Kidney (tissue), 14 donors: Measurements from ENCODE around the gene DUSP8. TPM values are rescaled to one million over a fixed set of nuclear protein-coding genes. Genes with fewer than 3 reads are reported as not detected.
A peak's percentile ranks its signal among the peaks of the same experiment; 100 is the strongest.

Experiments
- DNase-seq, 5 donors: peaks; one replicate each; pipeline ENCODE4 v3.0.0-alpha.2; 2013 to 2020
- FAIRE-seq: peaks from 2 replicates; lab custom pipeline; 2012; peaks lifted over from hg19 to GRCh38; lab: Jason Lieb, UNC
- H3K27ac ChIP-seq, 2 donors: one replicate each; pipeline ENCODE4 v1.7.0; 2013; ENCODE audit warnings: low read depth in 2 of 2, low read length in 2 of 2, inconsistent platforms in 1 of 2
- H3K27me3 ChIP-seq: one replicate; pipeline ENCODE4 v1.7.1; 2013; ENCODE audit warnings: low read length, inconsistent platforms; ENCODE audit not compliant: control insufficient read depth, insufficient read depth
- H3K36me3 ChIP-seq, 3 donors: one replicate each; pipeline versions ENCODE4 v1.7.0 to v1.7.1; 2013; ENCODE audit warnings: low read length in 3 of 3, control low read depth in 1 of 3, inconsistent platforms in 1 of 3; ENCODE audit not compliant: insufficient read depth in 3 of 3, control insufficient read depth in 2 of 3
- H3K4me1 ChIP-seq, 3 donors: one replicate each; pipeline versions ENCODE4 v1.7.0 to v1.7.1; 2013; ENCODE audit warnings: low read length in 3 of 3, inconsistent platforms in 1 of 3, low read depth in 1 of 3; ENCODE audit not compliant: control insufficient read depth in 2 of 3, insufficient read depth in 2 of 3
- H3K4me3 ChIP-seq, 3 donors: one replicate each; pipeline versions ENCODE4 v1.7.0 to v1.8.1; 2013; ENCODE audit warnings: low read length in 3 of 3, control low read depth in 1 of 3, inconsistent platforms in 1 of 3
- H3K9ac ChIP-seq, 3 donors: one replicate each; pipeline versions ENCODE4 v1.7.0 to v1.7.1; 2013; ENCODE audit warnings: low read length in 3 of 3, control low read depth in 1 of 3, inconsistent platforms in 1 of 3
- H3K9me3 ChIP-seq, 3 donors: one replicate each; pipeline versions ENCODE4 v1.7.0 to v1.7.1; 2013; ENCODE audit warnings: low read length in 3 of 3, control low read depth in 1 of 3, inconsistent platforms in 1 of 3; ENCODE audit not compliant: control insufficient read depth in 2 of 3, insufficient read depth in 1 of 3
- intact Hi-C: fragments of 100-400 bp; cut with DNase I; formaldehyde crosslinking; loops from one replicate; pipeline ENCODE4 v1.11.1; 2022
- polyA plus RNA-seq: library from polyadenylated mRNA; stranded (reverse); fragments of 350-450 nt; fragmentation: Illumina TruSeq; extraction: RNeasy Lipid Tissue Mini Kit (QIAGEN cat#74804); gene quantifications from one replicate; pipeline ENCODE4 v1.2.3, GENCODE V29; 2014; ENCODE audit warnings: low read depth, low replicate concordance; ENCODE audit not compliant: insufficient read depth
- total RNA-seq: library from RNA; stranded (reverse); fragmentation: NEBNext Ultra II Directional; extraction: Animal tissue kit (Norgen Biotek cat#: 25700); gene quantifications from one replicate; pipeline ENCODE4 v1.2.1, GENCODE V29; 2021
- TF ChIP-seq, protein P1 (sequence below): IDR thresholded peaks from 3 replicates; pipeline ENCODE4 v1.5.1; 2012; ENCODE audit warnings: mild to moderate bottlenecking, moderate library complexity, borderline replicate concordance; ENCODE audit not compliant: insufficient read depth; ENCODE audit errors: extremely low read depth
- donor health status: control.
- donor health status: control.
- donor health status: control.
- donor health status: control.
- donor health status: control.
- donor health status: DM: yes; HTN: yes; CAD: no.
- donor health status: Normal renal cell carcinoma (clear cell type).

The DUSP8 gene
- total and polyA plus RNA-seq, 2 donors from 2014 or later: 1.9 to 9.1 TPM

DNA sequence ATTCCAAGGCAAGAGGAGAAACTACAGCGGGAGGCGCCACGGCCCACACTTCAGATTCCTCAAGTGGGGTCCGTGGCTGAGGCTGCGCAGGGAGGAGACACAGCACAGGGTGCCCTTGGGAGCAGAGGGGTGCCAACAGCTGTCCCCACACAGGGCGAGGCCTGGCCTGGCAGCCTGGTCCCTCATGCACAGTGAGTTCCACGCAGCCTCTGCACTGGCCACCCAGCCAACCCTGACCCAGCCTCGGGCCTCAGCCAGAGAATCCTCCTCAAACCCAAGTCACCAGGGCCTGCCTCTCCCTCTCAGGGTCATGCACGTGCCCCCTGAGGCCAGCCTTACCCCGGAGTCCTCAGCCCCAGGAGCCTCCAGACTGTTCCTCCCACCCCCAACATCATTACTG is 63.1 kb downstream of the DUSP8 start:
- FAIRE-seq (no peak), DNase-seq (peak in 1 of 5 donors; percentile 53)
- intact Hi-C loops: no loop called here
- H3K4me1 ChIP-seq: peaks cover 0 to 14% (median 0%) of the 10 kb centered on the region in 3 donors
- TF ChIP-seq, protein P1, sequence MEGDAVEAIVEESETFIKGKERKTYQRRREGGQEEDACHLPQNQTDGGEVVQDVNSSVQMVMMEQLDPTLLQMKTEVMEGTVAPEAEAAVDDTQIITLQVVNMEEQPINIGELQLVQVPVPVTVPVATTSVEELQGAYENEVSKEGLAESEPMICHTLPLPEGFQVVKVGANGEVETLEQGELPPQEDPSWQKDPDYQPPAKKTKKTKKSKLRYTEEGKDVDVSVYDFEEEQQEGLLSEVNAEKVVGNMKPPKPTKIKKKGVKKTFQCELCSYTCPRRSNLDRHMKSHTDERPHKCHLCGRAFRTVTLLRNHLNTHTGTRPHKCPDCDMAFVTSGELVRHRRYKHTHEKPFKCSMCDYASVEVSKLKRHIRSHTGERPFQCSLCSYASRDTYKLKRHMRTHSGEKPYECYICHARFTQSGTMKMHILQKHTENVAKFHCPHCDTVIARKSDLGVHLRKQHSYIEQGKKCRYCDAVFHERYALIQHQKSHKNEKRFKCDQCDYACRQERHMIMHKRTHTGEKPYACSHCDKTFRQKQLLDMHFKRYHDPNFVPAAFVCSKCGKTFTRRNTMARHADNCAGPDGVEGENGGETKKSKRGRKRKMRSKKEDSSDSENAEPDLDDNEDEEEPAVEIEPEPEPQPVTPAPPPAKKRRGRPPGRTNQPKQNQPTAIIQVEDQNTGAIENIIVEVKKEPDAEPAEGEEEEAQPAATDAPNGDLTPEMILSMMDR: no peak
- H3K27ac ChIP-seq: no peak overlapping the region
- no peak overlapping the region for H3K9ac ChIP-seq
- no peak overlapping the region for H3K4me3 ChIP-seq
- H3K36me3 ChIP-seq: no peaks in the 10 kb centered on the region
- no peaks in the 10 kb centered on the region for H3K27me3 ChIP-seq
- H3K9me3 ChIP-seq: no peaks in the 10 kb centered on the region

DNA sequence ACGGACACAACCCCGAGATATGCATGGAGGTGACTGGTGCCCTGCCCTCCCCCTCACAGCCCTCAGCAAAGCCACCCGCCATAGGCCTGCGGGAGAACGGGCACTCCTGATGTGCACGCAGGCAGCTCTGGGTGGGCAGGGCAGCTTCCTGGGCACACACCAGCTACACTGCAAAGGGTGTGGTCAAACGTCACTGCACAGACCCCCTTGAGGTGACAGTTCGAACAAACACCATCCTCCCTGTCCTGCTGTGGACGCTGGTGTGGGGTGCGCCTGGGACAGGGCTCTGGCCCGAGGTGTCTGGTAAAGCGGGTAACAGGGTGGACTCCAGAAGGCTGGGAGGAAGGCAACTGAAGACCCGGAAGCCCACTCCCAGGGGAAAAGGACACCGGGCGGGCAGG is 63.6 kb downstream of the DUSP8 start:
- FAIRE-seq: no peak
- Histone ChIP-seq H3K4me1 (peaks cover 0 to 10% (median 0%) of the 10 kb centered on the region in 3 donors), H3K9ac (no peak overlapping the region), H3K27ac (no peak overlapping the region), H3K4me3 (no peak overlapping the region), H3K27me3 (no peaks in the 10 kb centered on the region), H3K9me3 (no peaks in the 10 kb centered on the region), H3K36me3 (no peaks in the 10 kb centered on the region)
- peak in 1 of 5 donors; percentile 57 for DNase-seq
- TF ChIP-seq, protein P1: no peak
- intact Hi-C loops: no loop called here

DNA sequence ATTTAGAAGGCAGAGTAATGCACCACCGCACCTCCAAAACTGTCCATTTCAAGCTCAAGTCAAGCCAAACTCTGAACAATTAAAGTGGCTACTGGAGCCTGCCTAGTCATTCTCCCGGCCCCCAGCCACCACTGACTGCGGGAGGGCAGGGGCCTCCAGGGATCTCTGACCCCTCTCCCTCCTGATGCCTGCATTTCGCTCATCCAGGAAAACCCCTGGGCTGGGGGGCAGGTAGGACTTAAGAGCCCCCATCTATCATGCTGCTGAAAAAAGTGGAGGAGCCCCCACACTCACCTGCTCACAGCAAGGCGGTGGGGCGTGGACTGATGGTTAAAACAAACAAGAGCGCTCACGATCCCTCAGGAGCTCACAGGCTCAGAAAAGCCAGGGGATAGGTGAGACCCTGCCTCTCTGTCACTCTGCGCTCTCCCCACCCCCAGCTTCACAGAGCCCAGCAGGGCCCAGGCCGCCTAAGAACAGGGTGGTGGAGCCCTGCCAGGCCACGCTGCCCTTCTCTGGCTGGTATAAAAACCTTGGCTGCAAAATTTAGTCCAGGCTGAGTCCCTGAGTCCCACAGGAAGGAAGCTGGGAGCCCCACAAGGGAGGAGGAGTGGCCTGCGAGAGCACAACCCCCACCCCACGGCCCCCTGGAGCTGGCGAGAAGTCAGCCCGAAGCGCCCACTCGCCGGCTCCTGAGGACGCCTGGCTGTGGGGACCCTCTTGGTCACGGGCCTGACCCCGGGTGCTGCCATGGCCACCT is 64.5 kb downstream of the DUSP8 start:
- Histone ChIP-seq H3K9me3 (no peaks in the 10 kb centered on the region), H3K36me3 (no peaks in the 10 kb centered on the region), H3K9ac (no peak overlapping the region), H3K27ac (no peak overlapping the region), H3K27me3 (no peaks in the 10 kb centered on the region), H3K4me1 (peaks cover 0 to 14% (median 0%) of the 10 kb centered on the region in 3 donors), H3K4me3 (no peak overlapping the region)
- FAIRE-seq (no peak), DNase-seq (peak in 1 of 5 donors; percentile 54)
- TF ChIP-seq, protein P1: no peak
- intact Hi-C loops: no loop called here
